ENCODE results near the gene FBXL13. TPM values are rescaled to one million over a fixed set of nuclear protein-coding genes. Genes with fewer than 3 reads are reported as not detected.
"Not testable (repeated sequence)": the region's sequence is repeated elsewhere in the genome, so short reads cannot be mapped to it uniquely, and the experiment has no call there.

The FBXL13 gene
- total RNA-seq, 2 experiments from 2014 or later, result 0.32 to 0.83 TPM

GRCh38 chr7:103021490-103021889 lies 53.1 kb downstream of the FBXL13 start:
- ATAC-seq; DNase-seq; H3K27ac Mint-ChIP-seq; H3K4me1 Mint-ChIP-seq; H3K27me3 Mint-ChIP-seq; intact Hi-C loops (cut with DNase I, micrococcal nuclease); H3K4me3 Mint-ChIP-seq; POLR2A ChIA-PET; H3K36me3 Mint-ChIP-seq (ENCODE audit: low read depth); CTCF ChIA-PET: not testable (repeated sequence)
- peaks cover 22% of the 10 kb centered on the region for H3K9me3 Mint-ChIP-seq (ENCODE audit: low read depth)

GRCh38 chr7:103020876-103021275 lies 53.7 kb downstream of the FBXL13 start:
- H3K9me3 Mint-ChIP-seq (ENCODE audit: low read depth), result peaks cover 24% of the 10 kb centered on the region
- CTCF ChIA-PET; ATAC-seq; POLR2A ChIA-PET; intact Hi-C loops (cut with DNase I, micrococcal nuclease); H3K36me3 Mint-ChIP-seq (ENCODE audit: low read depth); H3K27me3 Mint-ChIP-seq; H3K4me1 Mint-ChIP-seq; H3K27ac Mint-ChIP-seq; H3K4me3 Mint-ChIP-seq; DNase-seq: not testable (repeated sequence)

GRCh38 chr7:103018295-103018694 lies 56.3 kb downstream of the FBXL13 start:
- H3K36me3 Mint-ChIP-seq (ENCODE audit: low read depth); CTCF ChIA-PET; H3K4me1 Mint-ChIP-seq; intact Hi-C loops (cut with DNase I, micrococcal nuclease); DNase-seq; H3K4me3 Mint-ChIP-seq; POLR2A ChIA-PET; H3K27ac Mint-ChIP-seq; H3K27me3 Mint-ChIP-seq; ATAC-seq: not testable (repeated sequence)
- peaks cover 30% of the 10 kb centered on the region for H3K9me3 Mint-ChIP-seq (ENCODE audit: low read depth)

GRCh38 chr7:103011650-103012049 lies 62.9 kb downstream of the FBXL13 start:
- peaks cover 6% of the 10 kb centered on the region for H3K36me3 Mint-ChIP-seq (ENCODE audit: low read depth)
- H3K4me1 Mint-ChIP-seq, result no peaks in the 10 kb centered on the region
- DNase-seq (no peak), ATAC-seq (no peak)
- CTCF ChIA-PET, result no interaction called here
- POLR2A ChIA-PET, result no interaction called here
- intact Hi-C loops (cut with DNase I, micrococcal nuclease), result no loop called here
- H3K4me3 Mint-ChIP-seq, result no peak overlapping the region
- no peaks in the 10 kb centered on the region for H3K27me3 Mint-ChIP-seq
- H3K9me3 Mint-ChIP-seq (ENCODE audit: low read depth), result peaks cover 8% of the 10 kb centered on the region
- H3K27ac Mint-ChIP-seq, result no peak overlapping the region

GRCh38 chr7:103010211-103010610 lies 64.4 kb downstream of the FBXL13 start:
- DNase-seq (no peak), ATAC-seq (no peak)
- POLR2A ChIA-PET, result no interaction called here
- CTCF ChIA-PET, result interaction anchor here (1.0 kb wide), 1 partner anchor 52 kb away, joined by 5 read pairs; no protein-coding TSS in a partner anchor
- no peaks in the 10 kb centered on the region for H3K27me3 Mint-ChIP-seq
- H3K27ac Mint-ChIP-seq, result no peak overlapping the region
- H3K36me3 Mint-ChIP-seq (ENCODE audit: low read depth), result peaks cover 5% of the 10 kb centered on the region
- H3K9me3 Mint-ChIP-seq (ENCODE audit: low read depth), result peaks cover 4% of the 10 kb centered on the region
- no peak overlapping the region for H3K4me3 Mint-ChIP-seq
- H3K4me1 Mint-ChIP-seq, result no peaks in the 10 kb centered on the region
- intact Hi-C loops (cut with DNase I, micrococcal nuclease), result no loop called here

- Mint-ChIP-seq H3K4me3 (no peak overlapping the region), H3K36me3 (ENCODE audit: low read depth) (peaks cover 8% of the 10 kb centered on the region), H3K27ac (no peak overlapping the region), H3K27me3 (no peaks in the 10 kb centered on the region), H3K4me1 (no peaks in the 10 kb centered on the region), H3K9me3 (ENCODE audit: low read depth) (no peaks in the 10 kb centered on the region)
- CTCF ChIA-PET, result interaction anchor here (1.0 kb wide), 1 partner anchor 52 kb away, joined by 5 read pairs; no protein-coding TSS in a partner anchor
- POLR2A ChIA-PET, result no interaction called here
- DNase-seq (no peak), ATAC-seq (no peak)
- intact Hi-C loops (cut with DNase I, micrococcal nuclease), result no loop called here
Measured at GRCh38 chr7:103009466-103010185, 65.0 kb downstream of the FBXL13 start.

- CTCF ChIA-PET, result no interaction called here
- intact Hi-C loops (cut with DNase I, micrococcal nuclease), result no loop called here
- Mint-ChIP-seq H3K4me1 (no peaks in the 10 kb centered on the region), H3K4me3 (no peak overlapping the region), H3K36me3 (ENCODE audit: low read depth) (peaks cover 10% of the 10 kb centered on the region), H3K27me3 (peaks cover 5% of the 10 kb centered on the region), H3K9me3 (ENCODE audit: low read depth) (peaks cover 17% of the 10 kb centered on the region), H3K27ac (no peak overlapping the region)
- POLR2A ChIA-PET, result no interaction called here
- ATAC-seq (no peak), DNase-seq (no peak)
Measured at GRCh38 chr7:103003004-103003403, 71.6 kb downstream of the FBXL13 start.

- intact Hi-C loops (cut with DNase I, micrococcal nuclease), result no loop called here
- ChIA-PET POLR2A (no interaction called here), CTCF (no interaction called here)
- Mint-ChIP-seq H3K27me3 (peaks cover 5% of the 10 kb centered on the region), H3K4me1 (no peaks in the 10 kb centered on the region), H3K9me3 (ENCODE audit: low read depth) (peaks cover 17% of the 10 kb centered on the region), H3K36me3 (ENCODE audit: low read depth) (peaks cover 10% of the 10 kb centered on the region), H3K27ac (no peak overlapping the region), H3K4me3 (no peak overlapping the region)
- ATAC-seq (no peak), DNase-seq (no peak)
Measured at GRCh38 chr7:103001210-103001609, 73.4 kb downstream of the FBXL13 start.

GRCh38 chr7:102996957-102997356 lies 77.6 kb downstream of the FBXL13 start:
- no peak overlapping the region for H3K4me3 Mint-ChIP-seq
- no peak overlapping the region for H3K27ac Mint-ChIP-seq
- no peak for DNase-seq

GRCh38 chr7:102995609-102996008 lies 79.0 kb downstream of the FBXL13 start:
- H3K36me3 Mint-ChIP-seq (ENCODE audit: low read depth); H3K4me1 Mint-ChIP-seq; intact Hi-C loops (cut with DNase I, micrococcal nuclease); DNase-seq; H3K4me3 Mint-ChIP-seq; CTCF ChIA-PET; POLR2A ChIA-PET; H3K27me3 Mint-ChIP-seq; H3K27ac Mint-ChIP-seq; ATAC-seq; H3K9me3 Mint-ChIP-seq (ENCODE audit: low read depth): not testable (repeated sequence)

More at GRCh38 chr7:102996957-102997356, 77.6 kb downstream of the FBXL13 start:
- CTCF ChIA-PET, result no interaction called here
- POLR2A ChIA-PET, result no interaction called here
- intact Hi-C loops (cut with DNase I, micrococcal nuclease), result no loop called here
- no peaks in the 10 kb centered on the region for H3K4me1 Mint-ChIP-seq
- no peak for ATAC-seq
- H3K36me3 Mint-ChIP-seq (ENCODE audit: low read depth), result no peaks in the 10 kb centered on the region
- H3K27me3 Mint-ChIP-seq, result peaks cover 2% of the 10 kb centered on the region
- peaks cover 5% of the 10 kb centered on the region for H3K9me3 Mint-ChIP-seq (ENCODE audit: low read depth)

GRCh38 chr7:102994567-102994966 lies 80.0 kb downstream of the FBXL13 start:
- Mint-ChIP-seq H3K4me3 (no peak overlapping the region), H3K27ac (no peak overlapping the region), H3K36me3 (ENCODE audit: low read depth) (no peaks in the 10 kb centered on the region), H3K9me3 (ENCODE audit: low read depth) (no peaks in the 10 kb centered on the region), H3K27me3 (peaks cover 2% of the 10 kb centered on the region), H3K4me1 (no peaks in the 10 kb centered on the region)
- POLR2A ChIA-PET, result no interaction called here
- intact Hi-C loops (cut with DNase I, micrococcal nuclease), result no loop called here
- ATAC-seq, result no peak
- CTCF ChIA-PET, result interaction anchor here (0.6 to 0.7 kb wide), 2 partner anchors 11 to 55 kb away, joined by 3 read pairs; no protein-coding TSS in a partner anchor
- peak; percentile 16 for DNase-seq

GRCh38 chr7:102993718-102994029 lies 80.9 kb downstream of the FBXL13 start:
- intact Hi-C loops (cut with DNase I, micrococcal nuclease), result no loop called here
- ChIA-PET POLR2A (no interaction called here), CTCF (interaction anchor here (0.7 kb wide), 1 partner anchor 24 kb away, joined by 4 read pairs; no protein-coding TSS in a partner anchor)
- no peaks in the 10 kb centered on the region for H3K9me3 Mint-ChIP-seq (ENCODE audit: low read depth)
- no peak overlapping the region for H3K4me3 Mint-ChIP-seq
- no peaks in the 10 kb centered on the region for H3K36me3 Mint-ChIP-seq (ENCODE audit: low read depth)
- ATAC-seq (no peak), DNase-seq (no peak)
- H3K27me3 Mint-ChIP-seq, result no peaks in the 10 kb centered on the region
- no peaks in the 10 kb centered on the region for H3K4me1 Mint-ChIP-seq
- H3K27ac Mint-ChIP-seq, result no peak overlapping the region
